K562 (cell line): ENCODE data around the gene SMAD7. TPM values are rescaled to one million over a fixed set of nuclear protein-coding genes. Genes with fewer than 3 reads are reported as not detected.

Experiments used
- ATAC-seq: fragments of 200-7000 bp; cut with Tn5 transposase; 3 replicates; pipeline ENCODE4 v1.9.1; 2020; ENCODE audit warnings: moderate library complexity
- BruUV-seq: library from RNA; stranded (reverse); fragments of 400-500 nt; replicated peaks from 2 replicates; lab custom pipeline; 2021; lab: Mats Ljungman, UMichigan
- CTCF ChIA-PET: fragments of 300-600 bp; formaldehyde crosslinking; extraction: SDS; loops from one replicate; lab custom pipeline; 2021; ENCODE audit warnings: low intra/inter-chr PET ratio; lab: Yijun Ruan, JAX
- POLR2A ChIA-PET: fragments of 300-600, 350-650 bp; sonication (Branson Sonifier 250); formaldehyde crosslinking; extraction: SDS; loops from one replicate; lab custom pipeline; 2021; ENCODE audit warnings: antibody characterized with exemption, inconsistent platforms; lab: Yijun Ruan, JAX
- DNase-seq, 4 experiments: peaks; one replicate each; pipeline versions ENCODE4 v3.0.0 to v3.0.0-alpha.2; 2011 to 2018; ENCODE audit warnings: low spot score in 3 of 4, mixed read lengths in 3 of 4; ENCODE audit errors: extremely low read depth in 1 of 4
- FAIRE-seq: peaks from 2 replicates; lab custom pipeline; 2011; peaks lifted over from hg19 to GRCh38; lab: Jason Lieb, UNC
- H2AFZ ChIP-seq: 2 replicates; pipeline ENCODE4 v1.6.0; 2011; ENCODE audit warnings: low read depth, low read length, control low read depth, inconsistent platforms
- H3K27ac ChIP-seq: fragments of 200-600 bp; 3 replicates; pipeline ENCODE4 v1.8.0; 2011; ENCODE audit warnings: low read depth, mild to moderate bottlenecking, control low read depth, inconsistent platforms, low read length, moderate library complexity, mixed read lengths; ENCODE audit errors: extremely low read depth
- H3K27me3 ChIP-seq, 2 experiments: fragments of 300-600 bp in 1 of 2; 2 replicates in 1 of 2; 3 replicates in 1 of 2; pipeline versions ENCODE4 v1.6.0 to v1.8.0; 2011; ENCODE audit warnings: inconsistent platforms in 2 of 2, low read length in 2 of 2, mild to moderate bottlenecking in 1 of 2, mixed read lengths in 1 of 2, moderate library complexity in 1 of 2; ENCODE audit not compliant: control insufficient read depth in 2 of 2, insufficient read depth in 2 of 2
- H3K36me3 ChIP-seq: fragments of 300-600 bp; 3 replicates; pipeline ENCODE4 v1.8.0; 2011; ENCODE audit warnings: mild to moderate bottlenecking, low read length, inconsistent platforms; ENCODE audit not compliant: control insufficient read depth, insufficient read depth
- H3K4me1 ChIP-seq, 2 experiments: fragments of 200-600 bp in 1 of 2; replicated peaks in 1 of 2; 2 replicates in 1 of 2; 3 replicates in 1 of 2; pipeline versions ENCODE4 v1.5.1 to v1.8.0; 2011; ENCODE audit warnings: inconsistent platforms in 2 of 2, low read length in 2 of 2, mild to moderate bottlenecking in 1 of 2, mixed read lengths in 1 of 2, moderate library complexity in 1 of 2; ENCODE audit not compliant: control insufficient read depth in 2 of 2, insufficient read depth in 2 of 2
- H3K4me2 ChIP-seq: 2 replicates; pipeline ENCODE4 v1.6.1; 2011; ENCODE audit warnings: low read length, control low read depth, inconsistent platforms, mixed read lengths; ENCODE audit not compliant: insufficient read depth
- H3K4me3 ChIP-seq: fragments of 200-600 bp; sonication (generic), shearing (Covaris generic); 2 replicates; pipeline ENCODE4 v1.5.1; 2016; ENCODE audit warnings: control low read depth, inconsistent platforms
- H3K79me2 ChIP-seq: fragments of 200-600 bp; 3 replicates; pipeline ENCODE4 v1.8.0; 2011; ENCODE audit warnings: low read length, inconsistent platforms; ENCODE audit not compliant: control insufficient read depth, insufficient read depth
- H3K9ac ChIP-seq, 2 experiments: 2 replicates each; pipeline versions ENCODE4 v1.6.0 to v1.6.1; 2011; ENCODE audit warnings: low read depth in 2 of 2, low read length in 2 of 2, control low read depth in 1 of 2, inconsistent platforms in 1 of 2, mild to moderate bottlenecking in 1 of 2, mixed read lengths in 1 of 2; ENCODE audit not compliant: insufficient read depth in 1 of 2
- H3K9me1 ChIP-seq: one replicate; pipeline ENCODE4 v1.6.0; 2011; ENCODE audit warnings: inconsistent platforms, mild to moderate bottlenecking, low read length, moderate library complexity; ENCODE audit not compliant: control insufficient read depth, insufficient read depth
- H3K9me3 ChIP-seq: replicated peaks from 2 replicates; pipeline ENCODE4 v1.5.1; 2011; ENCODE audit warnings: low read depth, low read length, inconsistent platforms; ENCODE audit not compliant: control insufficient read depth, insufficient read depth
- H4K20me1 ChIP-seq: replicated peaks from 2 replicates; pipeline ENCODE4 v1.6.1; 2011; ENCODE audit warnings: low read length, inconsistent platforms, mixed read lengths; ENCODE audit not compliant: control insufficient read depth, insufficient read depth
- BACH1 ChIP-seq: fragments of 200-800 bp; sonication (Bioruptor generic); IDR thresholded peaks from 2 replicates; pipeline ENCODE4 v1.6.1; 2016; ENCODE audit warnings: missing genetic modification characterization, missing compliant biosample characterization
- DMBX1 ChIP-seq: fragments of 250-450 bp; sonication (Bioruptor Pico); IDR thresholded peaks from 2 replicates; pipeline ENCODE4 v1.8.0; 2022; ENCODE audit warnings: inconsistent platforms, mild to moderate bottlenecking, moderate library complexity, borderline replicate concordance
- ELF2 ChIP-seq: fragments of 250-450 bp; sonication (Bioruptor Pico); IDR thresholded peaks from 2 replicates; pipeline ENCODE4 v1.5.0; 2021; ENCODE audit warnings: mild to moderate bottlenecking
- GATAD2A ChIP-seq: fragments of 450-650 bp; IDR thresholded peaks from 2 replicates; pipeline ENCODE4 v1.6.1; 2017
- NFE2L1 ChIP-seq: fragments of 450-650 bp; IDR thresholded peaks from 2 replicates; pipeline ENCODE4 v1.6.1; 2016; ENCODE audit warnings: missing genetic modification characterization, low read depth, mild to moderate bottlenecking, missing compliant biosample characterization, moderate library complexity, borderline replicate concordance
- PKNOX1 ChIP-seq: fragments of 450-650 bp; IDR thresholded peaks from 2 replicates; pipeline ENCODE4 v1.6.1; 2016
- RB1 ChIP-seq: fragments of 450-650 bp; IDR thresholded peaks from 2 replicates; pipeline ENCODE4 v1.6.1; 2017; ENCODE audit warnings: low read depth, mild to moderate bottlenecking
- ZKSCAN1 ChIP-seq: fragments of 150-350 bp; IDR thresholded peaks from 2 replicates; pipeline ENCODE4 v1.6.1; 2016; ENCODE audit warnings: low read depth, low read length
- ZNF3 ChIP-seq: fragments of 250-450 bp; sonication (Bioruptor Pico); IDR thresholded peaks from 2 replicates; pipeline ENCODE4 v1.5.0; 2021; ENCODE audit warnings: mild to moderate bottlenecking, moderate library complexity
- ZNF644 ChIP-seq: fragments of 200-800 bp; sonication (Bioruptor generic); IDR thresholded peaks from 2 replicates; pipeline ENCODE4 v1.6.1; 2016; ENCODE audit warnings: low read depth, missing genetic modification characterization, missing compliant biosample characterization
- ZNF696 ChIP-seq: fragments of 250-450 bp; sonication (Bioruptor Pico); conservative IDR thresholded peaks from 2 replicates; pipeline ENCODE4 v1.4.0; 2020; ENCODE audit warnings: mild to moderate bottlenecking, moderate library complexity
- WGBS: fragments of 100-300 bp; shearing (Covaris generic); methylation state at CpG from one replicate; pipeline ENCODE4 v1.1.6; 2016; ENCODE audit warnings: low coverage, mixed read lengths; ENCODE audit not compliant: insufficient coverage; ENCODE audit errors: missing lambda C conversion rate; 5-methylcytosine and 5-hydroxymethylcytosine counted together
- in situ Hi-C: fragments of 300-500 bp; cut with MboI; formaldehyde crosslinking; loops from 4 replicates; pipeline ENCODE4 v1.15.0; 2018; ENCODE audit warnings: inconsistent platforms, mixed read lengths
- intact Hi-C: fragments of 100-400 bp; cut with micrococcal nuclease; formaldehyde crosslinking; loops from 2 replicates; pipeline ENCODE4 v1.14.2; 2022
- polyA plus RNA-seq, 8 experiments: library from polyadenylated mRNA; depleted of rRNA in 4 of 8; stranded (reverse) in 5 of 8; unstranded in 3 of 8; fragments of >200 nt; fragmentation: Nextera tagmentation in 2 of 8; fragmentation: Illumina TruSeq in 1 of 8; extraction: Ambion mirVana in 2 of 8; extraction: Trizol in 1 of 8; gene quantifications; 2 replicates each; pipeline versions ENCODE4 v1.2.1 to v1.2.3, GENCODE V29; 2011 to 2014; ENCODE audit warnings: inconsistent platforms in 1 of 8, missing spikeins in 1 of 8
- total RNA-seq, 7 experiments: library from RNA; depleted of rRNA in 6 of 7; stranded (reverse); fragments of >200 nt in 6 of 7; fragmentation: Illumina TruSeq in 2 of 7; extraction: Trizol in 2 of 7; gene quantifications; 2 replicates each; pipeline versions ENCODE4 v1.2.1 to v1.2.3, GENCODE V29; 2011 to 2021; ENCODE audit warnings: low replicate concordance in 1 of 7

SMAD7 gene
- total and polyA plus RNA-seq, 9 of the 15 experiments (the other 6 are each of a cell fraction or from before 2014, with no cell fraction given) = 0.13 to 3.0 (median 1.6) TPM

DNA sequence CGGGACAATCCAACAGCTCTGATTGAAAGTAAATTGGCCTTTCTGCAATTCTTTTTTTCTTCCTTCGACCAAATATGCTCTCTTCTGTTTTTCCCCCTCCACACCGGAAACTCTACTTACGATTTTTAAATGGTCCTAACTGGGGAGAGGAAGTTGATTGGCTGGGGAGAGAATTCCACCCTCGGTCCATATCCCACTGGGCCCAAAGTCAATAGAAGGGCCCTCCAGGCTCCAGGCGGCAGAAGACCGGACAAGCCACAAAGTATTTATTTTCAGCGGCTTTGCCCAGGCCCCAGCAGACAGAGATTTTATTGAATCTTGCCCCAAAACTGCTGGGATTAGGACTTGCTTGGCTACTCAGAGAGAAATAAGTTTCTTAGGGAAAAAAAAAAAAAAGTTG, 37.1 kb upstream of the SMAD7 start:
- no TSS peak for BruUV-seq
- Histone ChIP-seq H3K27ac (no peak overlapping the region), H3K4me1 (peaks cover 0 to 10% of the 10 kb centered on the region in 2 experiments; a peak in 4 of 5 replicates), H3K36me3 (no peaks in the 10 kb centered on the region), H3K9ac (no peak overlapping the region), H3K4me2 (no peak overlapping the region), H3K9me3 (no peaks in the 10 kb centered on the region), H3K79me2 (no peaks in the 10 kb centered on the region), H2AFZ (no peak overlapping the region), H4K20me1 (no peaks in the 10 kb centered on the region), H3K4me3 (no peak overlapping the region), H3K9me1 (no peaks in the 10 kb centered on the region), H3K27me3 (no peaks in the 10 kb centered on the region)
- 62% methylated on average over 6 of the region's 8 CpGs for WGBS
- DNase-seq (no peak), ATAC-seq (no peak), FAIRE-seq (no peak)
- in situ Hi-C loops = no loop called here
- ChIA-PET CTCF (interaction anchor here (0.6 kb wide), 1 partner anchor 44 kb away, joined by 7 read pairs; no protein-coding TSS in a partner anchor), POLR2A (interaction anchor here (0.6 kb wide), 1 partner anchor 70 kb away, joined by 3 read pairs; no protein-coding TSS in a partner anchor)
- intact Hi-C loops = no loop called here
- TF ChIP-seq ZNF3 (CRISPR knock-in tag) (no peak), ZKSCAN1 (no peak), RB1 (no peak), NFE2L1 (no peak), DMBX1 (CRISPR knock-in tag) (no peak), ZNF696 (CRISPR knock-in tag) (no peak), PKNOX1 (no peak), ZNF644 (tag) (no peak), BACH1 (tag) (no peak), ELF2 (CRISPR knock-in tag) (no peak), GATAD2A (no peak)
